Sigmoid colon (tissue), 4 donors: ENCODE results near the gene EFCAB7.

Experiments used
- EP300 ChIP-seq, 4 donors: sonication (generic); formaldehyde crosslinking; IDR thresholded peaks; one replicate each; pipeline ENCODE4 v1.6.1; 2017; ENCODE audit warnings: antibody characterized with exemption in 4 of 4
- POLR2A ChIP-seq, 2 donors: fragments of 450-650 bp; IDR thresholded peaks; one replicate each; pipeline ENCODE4 v1.6.1; 2016; ENCODE audit warnings: antibody characterized with exemption in 2 of 2, mild to moderate bottlenecking in 2 of 2, moderate library complexity in 2 of 2
- POLR2AphosphoS5 ChIP-seq, 4 donors: sonication (generic); formaldehyde crosslinking; IDR thresholded peaks; one replicate each; pipeline ENCODE4 v1.6.1; 2017; ENCODE audit warnings: antibody characterized with exemption in 4 of 4
- TF ChIP-seq, protein P1 (sequence below), 4 experiments: fragments of 450-650 bp in 3 of 4; fragments of 200-600 bp in 1 of 4; IDR thresholded peaks; one replicate each; pipeline ENCODE4 v1.5.1; 2016 to 2019; ENCODE audit warnings: antibody characterized with exemption in 4 of 4, mild to moderate bottlenecking in 3 of 4, moderate library complexity in 2 of 4

DNA sequence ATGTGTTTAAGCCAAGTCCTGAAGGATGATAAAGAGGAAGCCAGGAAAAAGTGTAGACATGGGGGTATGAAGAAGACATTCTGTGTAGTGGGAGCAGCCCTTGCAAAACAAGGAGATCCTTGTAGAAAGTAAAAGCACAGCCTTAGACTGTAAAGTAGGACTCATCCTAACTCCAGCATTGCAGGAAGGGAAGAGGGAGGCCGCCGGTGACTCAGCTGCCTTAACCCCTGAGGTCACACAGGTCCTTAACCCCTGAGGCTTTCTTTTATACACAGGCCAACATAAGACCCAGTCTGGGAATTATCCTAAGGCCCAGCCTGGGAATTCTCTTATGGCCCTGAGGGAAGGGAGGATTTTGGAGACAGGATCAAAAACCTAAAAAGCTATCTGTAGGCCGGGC lies 87.9 kb downstream of the EFCAB7 start:
- TF ChIP-seq, protein P1, sequence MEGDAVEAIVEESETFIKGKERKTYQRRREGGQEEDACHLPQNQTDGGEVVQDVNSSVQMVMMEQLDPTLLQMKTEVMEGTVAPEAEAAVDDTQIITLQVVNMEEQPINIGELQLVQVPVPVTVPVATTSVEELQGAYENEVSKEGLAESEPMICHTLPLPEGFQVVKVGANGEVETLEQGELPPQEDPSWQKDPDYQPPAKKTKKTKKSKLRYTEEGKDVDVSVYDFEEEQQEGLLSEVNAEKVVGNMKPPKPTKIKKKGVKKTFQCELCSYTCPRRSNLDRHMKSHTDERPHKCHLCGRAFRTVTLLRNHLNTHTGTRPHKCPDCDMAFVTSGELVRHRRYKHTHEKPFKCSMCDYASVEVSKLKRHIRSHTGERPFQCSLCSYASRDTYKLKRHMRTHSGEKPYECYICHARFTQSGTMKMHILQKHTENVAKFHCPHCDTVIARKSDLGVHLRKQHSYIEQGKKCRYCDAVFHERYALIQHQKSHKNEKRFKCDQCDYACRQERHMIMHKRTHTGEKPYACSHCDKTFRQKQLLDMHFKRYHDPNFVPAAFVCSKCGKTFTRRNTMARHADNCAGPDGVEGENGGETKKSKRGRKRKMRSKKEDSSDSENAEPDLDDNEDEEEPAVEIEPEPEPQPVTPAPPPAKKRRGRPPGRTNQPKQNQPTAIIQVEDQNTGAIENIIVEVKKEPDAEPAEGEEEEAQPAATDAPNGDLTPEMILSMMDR (IDR thresholded peaks at IDR 0.05): no peak
- TF ChIP-seq POLR2A (IDR thresholded peaks at IDR 0.05) (no peak), POLR2AphosphoS5 (IDR thresholded peaks at IDR 0.05) (no peak), EP300 (IDR thresholded peaks at IDR 0.05) (no peak)
